Measurements from ENCODE around the gene DDN. TPM values are rescaled to one million over a fixed set of nuclear protein-coding genes. Genes with fewer than 3 reads are reported as not detected.

DDN gene
- under 1 TPM in 1 of 4 donors, not detected in 3; 0.11 TPM for total RNA-seq

DNA sequence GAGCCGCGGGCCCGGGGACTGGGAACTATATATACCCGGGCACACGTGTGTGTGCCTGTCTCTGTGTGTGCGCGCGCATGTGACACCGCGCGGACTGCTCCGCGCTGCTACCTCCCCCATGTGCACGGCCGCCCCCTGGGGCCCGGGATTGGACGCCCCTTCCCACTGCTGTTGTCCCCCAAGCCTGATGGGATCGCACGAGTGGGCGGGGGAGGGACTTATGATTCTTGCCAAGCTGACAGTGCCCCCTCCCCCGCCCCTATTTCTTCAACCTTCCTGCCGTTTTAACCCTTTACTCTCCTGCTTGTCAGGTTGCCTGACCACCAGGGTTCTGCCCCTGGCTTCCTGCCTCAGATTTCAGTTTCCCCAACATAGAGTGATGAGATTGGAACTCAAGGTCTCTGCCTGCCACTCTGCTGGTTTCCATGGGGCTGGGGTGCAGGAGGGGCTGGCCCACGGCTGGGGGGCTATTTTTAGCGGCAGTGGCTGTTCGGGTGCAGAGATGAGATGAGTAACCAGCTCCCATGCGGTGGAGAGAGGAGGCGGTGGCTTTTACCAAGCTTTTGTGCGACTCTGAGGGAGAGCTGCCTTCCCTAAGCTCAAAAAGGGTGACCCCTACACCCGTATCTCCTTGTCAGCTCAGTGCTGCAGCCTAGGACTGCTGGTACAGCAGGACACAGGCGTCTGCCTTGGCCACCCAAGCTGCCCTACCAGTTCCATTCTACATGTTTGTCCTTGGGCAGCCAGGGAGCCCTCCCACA lies at the start of gene DDN:
DDN (minus strand) TSS at position 5 of the 761 bp plus-strand sequence. CDS start 88 bp downstream, outside the sequence.
- Histone ChIP-seq H3K27ac (replicated peaks in 1 of 4) (no peak within 1 kb of the TSS), H3K4me1 (peaks cover 38 to 55% (median 52%) of the 10 kb centered on the region in 4 donors), H3K9me3 (no peaks in the 10 kb centered on the region), H3K4me3 (peak within 1 kb of the TSS; percentile 46 to 63 (median 50)), H3K36me3 (peaks cover 26 to 45% (median 36%) of the 10 kb centered on the region in 4 donors), H3K27me3 (peaks cover 6 to 97% (median 48%) of the 10 kb centered on the region in 4 donors)
- intact Hi-C loops (cut with DNase I), result no loop called here
- 5% methylated on average over 18 of the region's 30 CpGs for WGBS
- DNase-seq (ENCODE audit: extremely low spot score), result no peak
- no peak for TF ChIP-seq EP300 (IDR thresholded peaks at IDR 0.05)
- TF ChIP-seq POLR2A (IDR thresholded peaks at IDR 0.05; ENCODE audit: low read depth), result no peak
- TF ChIP-seq, protein P1, sequence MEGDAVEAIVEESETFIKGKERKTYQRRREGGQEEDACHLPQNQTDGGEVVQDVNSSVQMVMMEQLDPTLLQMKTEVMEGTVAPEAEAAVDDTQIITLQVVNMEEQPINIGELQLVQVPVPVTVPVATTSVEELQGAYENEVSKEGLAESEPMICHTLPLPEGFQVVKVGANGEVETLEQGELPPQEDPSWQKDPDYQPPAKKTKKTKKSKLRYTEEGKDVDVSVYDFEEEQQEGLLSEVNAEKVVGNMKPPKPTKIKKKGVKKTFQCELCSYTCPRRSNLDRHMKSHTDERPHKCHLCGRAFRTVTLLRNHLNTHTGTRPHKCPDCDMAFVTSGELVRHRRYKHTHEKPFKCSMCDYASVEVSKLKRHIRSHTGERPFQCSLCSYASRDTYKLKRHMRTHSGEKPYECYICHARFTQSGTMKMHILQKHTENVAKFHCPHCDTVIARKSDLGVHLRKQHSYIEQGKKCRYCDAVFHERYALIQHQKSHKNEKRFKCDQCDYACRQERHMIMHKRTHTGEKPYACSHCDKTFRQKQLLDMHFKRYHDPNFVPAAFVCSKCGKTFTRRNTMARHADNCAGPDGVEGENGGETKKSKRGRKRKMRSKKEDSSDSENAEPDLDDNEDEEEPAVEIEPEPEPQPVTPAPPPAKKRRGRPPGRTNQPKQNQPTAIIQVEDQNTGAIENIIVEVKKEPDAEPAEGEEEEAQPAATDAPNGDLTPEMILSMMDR (IDR thresholded peaks at IDR 0.05), result no peak
- no peak for TF ChIP-seq POLR2AphosphoS5 (IDR thresholded peaks at IDR 0.05)

DNA sequence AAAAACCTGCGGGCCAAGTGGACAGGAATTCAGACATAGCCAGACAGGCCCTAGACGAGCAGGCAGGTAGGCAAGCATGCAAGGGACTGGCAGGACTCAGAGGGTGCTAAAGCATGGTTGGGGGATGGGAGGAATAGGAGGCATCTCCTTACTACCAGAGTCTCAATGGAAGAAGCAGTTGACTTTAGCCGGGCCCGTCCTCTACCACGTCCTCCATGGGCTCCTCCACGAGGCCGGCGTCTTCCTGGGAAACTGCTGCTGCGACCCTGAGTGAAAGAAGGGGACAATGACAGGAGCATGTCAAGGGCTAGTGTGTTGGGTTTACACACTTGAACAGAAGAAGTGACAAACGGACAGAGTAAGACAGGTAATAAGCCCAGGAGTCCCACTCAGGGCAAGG lies 49.8 kb upstream of the DDN start:
- intact Hi-C loops (cut with DNase I), result no loop called here
- WGBS, result 91% methylated on average over 10 of the region's 10 CpGs
- Histone ChIP-seq H3K27me3 (no peaks in the 10 kb centered on the region), H3K4me1 (no peaks in the 10 kb centered on the region), H3K9me3 (no peaks in the 10 kb centered on the region), H3K36me3 (peaks cover 92 to 100% (median 100%) of the 10 kb centered on the region in 4 donors), H3K4me3 (no peak overlapping the region), H3K27ac (replicated peaks in 1 of 4) (no peak overlapping the region)
- TF ChIP-seq, protein P1 (IDR thresholded peaks at IDR 0.05), result no peak
- TF ChIP-seq POLR2AphosphoS5 (IDR thresholded peaks at IDR 0.05), result no peak
- no peak for TF ChIP-seq POLR2A (IDR thresholded peaks at IDR 0.05; ENCODE audit: low read depth)
- no peak for DNase-seq (ENCODE audit: extremely low spot score)

DNA sequence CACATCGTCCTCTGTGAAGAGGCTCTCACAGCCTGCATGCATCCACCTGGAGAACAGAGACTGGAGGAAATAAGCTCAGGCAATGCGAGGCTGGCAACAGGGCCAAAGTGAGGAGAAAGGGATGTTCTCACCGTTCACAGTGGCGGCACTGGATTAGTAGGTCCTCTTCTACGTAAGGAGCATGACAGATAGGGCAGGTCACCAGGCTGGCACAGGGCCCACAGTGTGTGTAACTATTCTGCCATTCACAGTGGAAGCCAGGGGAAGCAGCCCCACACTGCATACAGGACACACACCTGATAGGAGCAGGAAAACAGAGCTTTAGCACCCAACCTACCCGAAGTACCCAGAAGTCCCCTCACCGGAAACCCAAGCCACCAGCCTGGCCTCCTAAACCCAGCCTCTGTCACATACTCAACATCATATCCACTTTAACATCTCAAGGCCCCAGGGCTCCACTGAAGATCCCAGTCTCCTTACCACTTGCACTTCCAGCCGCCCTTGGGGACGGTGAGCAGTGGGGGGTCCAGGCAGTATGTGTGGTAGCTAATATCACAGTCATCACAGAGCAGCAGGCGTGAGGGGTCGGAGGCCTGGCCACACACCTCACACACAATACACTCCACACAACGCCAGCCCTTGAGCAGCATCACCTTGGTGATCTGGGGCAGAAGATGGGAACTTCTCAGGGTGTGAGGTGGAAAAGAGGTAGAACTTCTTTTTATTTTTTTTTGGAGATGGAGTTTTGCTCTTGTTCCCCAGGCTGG lies 47.1 kb upstream of the DDN start:
- WGBS, result 98% methylated on average over 11 of the region's 12 CpGs
- DNase-seq (ENCODE audit: extremely low spot score), result no peak

DNA sequence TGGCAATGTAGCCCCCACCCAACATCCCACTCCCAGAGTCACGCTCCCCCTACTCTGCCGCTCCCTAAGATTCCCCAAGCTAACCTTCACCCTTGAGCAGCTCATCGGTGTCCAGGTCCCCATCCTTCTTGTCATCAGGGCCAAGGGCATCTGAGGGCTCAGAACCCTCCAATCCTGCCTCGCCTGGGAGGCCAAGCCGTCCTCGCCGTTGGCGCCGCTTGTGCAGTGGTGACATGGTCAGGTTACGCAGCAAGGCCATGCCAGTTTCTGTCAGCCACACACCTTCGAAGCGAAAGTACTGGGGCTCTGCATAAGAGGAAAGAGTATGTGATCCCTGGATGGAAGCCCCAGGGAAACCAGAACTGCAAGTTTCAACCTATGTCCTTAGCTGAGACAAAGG lies 45.5 kb upstream of the DDN start:
- TF ChIP-seq, protein P1 (IDR thresholded peaks at IDR 0.05), result no peak
- TF ChIP-seq POLR2AphosphoS5 (IDR thresholded peaks at IDR 0.05) (no peak), POLR2A (IDR thresholded peaks at IDR 0.05; ENCODE audit: low read depth) (no peak), EP300 (IDR thresholded peaks at IDR 0.05) (no peak)
- H3K27me3 ChIP-seq, result no peaks in the 10 kb centered on the region
- H3K36me3 ChIP-seq, result peaks cover 88 to 100% (median 100%) of the 10 kb centered on the region in 4 donors
- no peak overlapping the region for H3K27ac ChIP-seq (replicated peaks in 1 of 4)
- 89% methylated on average over 12 of the region's 12 CpGs for WGBS
- DNase-seq (ENCODE audit: extremely low spot score), result no peak
- intact Hi-C loops (cut with DNase I), result no loop called here
- no peaks in the 10 kb centered on the region for H3K4me1 ChIP-seq
- no peak overlapping the region for H3K4me3 ChIP-seq
- no peaks in the 10 kb centered on the region for H3K9me3 ChIP-seq

More for the DNA sequence above, 47.1 kb upstream of the DDN start:
- Histone ChIP-seq H3K27me3 (no peaks in the 10 kb centered on the region), H3K27ac (replicated peaks in 1 of 4) (no peak overlapping the region), H3K4me1 (no peaks in the 10 kb centered on the region), H3K4me3 (no peak overlapping the region), H3K36me3 (peaks cover 91 to 100% (median 100%) of the 10 kb centered on the region in 4 donors), H3K9me3 (no peaks in the 10 kb centered on the region)
- TF ChIP-seq EP300 (IDR thresholded peaks at IDR 0.05) (no peak), POLR2A (IDR thresholded peaks at IDR 0.05; ENCODE audit: low read depth) (no peak), POLR2AphosphoS5 (IDR thresholded peaks at IDR 0.05) (no peak)
- TF ChIP-seq, protein P1 (IDR thresholded peaks at IDR 0.05), result no peak
- intact Hi-C loops (cut with DNase I), result no loop called here
